CD4-positive, alpha-beta T cell treated with Interleukin-6 for 4 hours (primary cell): ENCODE measurements around the gene C10orf62.
"Not testable (repeated sequence)": the region's sequence is repeated elsewhere in the genome, so short reads cannot be mapped to it uniquely, and the experiment has no call there.

Source experiments
- DNase-seq: peaks from one replicate; pipeline ENCODE4 v3.0.0-alpha.2; 2020; ENCODE audit warnings: mixed read lengths

Gene C10orf62

DNA sequence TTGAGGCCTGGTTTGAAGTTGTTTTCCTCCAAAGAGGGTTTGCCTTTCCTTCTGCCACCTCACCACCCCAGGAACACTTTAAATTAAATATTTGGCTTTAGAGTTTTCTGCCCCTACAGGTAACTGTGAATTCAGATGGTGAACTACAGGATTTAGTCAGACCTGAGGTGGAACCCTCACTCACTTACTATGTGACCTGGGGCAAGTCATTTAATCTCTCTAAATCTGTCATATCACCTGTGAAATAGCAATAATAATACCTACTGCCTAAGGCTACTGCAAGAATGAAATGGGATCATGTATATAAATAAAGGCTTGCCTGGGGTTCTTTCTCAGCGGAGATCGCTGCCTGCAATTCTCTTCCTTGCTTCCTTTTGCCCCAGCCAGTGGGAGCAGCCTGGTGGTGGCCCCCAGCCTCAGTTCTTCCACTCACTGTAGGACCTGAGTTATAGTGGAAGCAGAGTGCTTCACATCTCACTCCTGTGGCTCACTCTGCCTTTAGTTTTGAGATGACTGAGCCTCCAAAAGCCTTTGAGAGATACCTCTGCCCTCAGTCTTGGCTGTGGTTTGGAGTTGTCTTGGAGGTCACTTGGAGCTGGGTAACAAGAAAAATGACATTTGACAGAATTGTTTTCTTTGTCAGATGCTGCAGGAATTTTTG, 23.1 kb upstream of the C10orf62 start:
- DNase-seq: no peak

DNA sequence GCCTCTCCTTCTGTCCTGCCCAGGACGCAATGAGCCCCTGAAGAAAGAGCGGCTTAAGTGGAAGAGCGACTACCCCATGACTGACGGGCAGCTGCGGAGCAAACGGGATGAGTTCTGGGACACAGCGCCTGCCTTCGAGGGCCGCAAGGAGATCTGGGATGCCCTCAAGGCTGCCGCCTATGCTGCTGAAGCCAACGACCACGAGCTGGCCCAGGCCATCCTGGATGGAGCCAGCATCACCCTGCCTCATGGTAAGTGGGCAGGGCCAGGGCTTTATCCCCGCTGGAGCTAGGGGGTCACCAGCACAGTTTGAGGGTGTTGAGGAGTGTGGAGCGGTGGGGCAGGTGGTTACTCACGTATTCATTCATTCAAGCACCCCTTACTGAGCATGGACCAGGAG, 21.6 kb upstream of the C10orf62 start:
- DNase-seq: no peak

DNA sequence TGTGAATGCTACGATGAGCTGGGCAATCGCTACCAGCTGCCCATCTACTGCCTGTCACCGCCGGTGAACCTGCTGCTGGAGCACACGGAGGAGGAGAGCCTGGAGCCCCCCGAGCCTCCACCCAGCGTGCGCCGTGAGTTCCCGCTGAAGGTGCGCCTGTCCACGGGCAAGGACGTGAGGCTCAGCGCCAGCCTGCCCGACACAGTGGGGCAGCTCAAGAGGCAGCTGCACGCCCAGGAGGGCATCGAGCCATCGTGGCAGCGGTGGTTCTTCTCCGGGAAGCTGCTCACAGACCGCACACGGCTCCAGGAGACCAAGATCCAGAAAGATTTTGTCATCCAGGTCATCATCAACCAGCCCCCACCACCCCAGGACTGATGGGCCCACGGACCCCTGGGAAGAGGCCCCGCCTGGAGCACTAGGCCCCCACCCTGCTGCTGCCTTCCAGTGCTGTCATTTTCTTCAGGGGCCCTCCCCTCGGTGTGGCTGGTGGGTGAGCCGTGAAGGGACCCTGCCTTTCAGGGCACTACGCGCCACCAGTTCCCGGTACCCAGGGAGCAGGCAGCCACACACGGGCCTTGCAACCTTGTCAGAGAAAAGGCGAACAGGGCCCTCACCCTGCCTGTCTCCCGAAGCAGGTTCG, 19.3 kb upstream of the C10orf62 start:
- DNase-seq: no peak

DNA sequence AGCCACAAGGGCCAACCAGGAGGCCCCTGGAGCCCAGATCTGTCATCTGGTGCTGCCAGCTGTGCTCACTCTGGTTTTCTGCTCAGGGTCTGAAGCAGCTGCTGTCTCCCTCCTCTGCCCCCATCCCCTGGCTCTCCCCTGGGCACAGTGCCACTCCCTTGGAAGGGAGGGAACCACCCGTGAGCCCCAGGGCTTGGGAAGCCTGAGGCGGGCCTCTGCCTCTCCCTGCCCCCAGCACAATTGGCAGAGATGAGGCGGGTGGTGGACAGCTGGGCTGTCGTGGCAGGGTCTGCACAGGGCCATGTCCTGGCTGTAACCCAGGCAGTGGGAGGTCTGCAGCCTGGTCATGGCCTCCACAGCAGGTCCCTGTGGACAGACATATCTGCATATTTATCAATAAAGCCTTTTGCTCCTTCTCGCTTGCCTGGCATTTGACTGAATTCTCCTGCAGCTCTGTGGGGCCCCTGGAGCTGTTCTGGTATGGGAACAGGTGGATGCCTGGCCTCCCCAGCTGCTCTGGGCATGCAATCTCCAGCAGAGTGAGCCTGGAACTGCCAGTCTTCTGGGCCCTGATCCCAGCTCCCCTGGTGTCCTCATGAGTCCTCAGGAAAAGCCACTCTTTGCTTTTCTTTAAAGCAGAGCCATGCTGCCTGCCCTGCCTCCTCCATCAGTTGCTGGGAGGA, 18.6 kb upstream of the C10orf62 start:
- no peak for DNase-seq

DNA sequence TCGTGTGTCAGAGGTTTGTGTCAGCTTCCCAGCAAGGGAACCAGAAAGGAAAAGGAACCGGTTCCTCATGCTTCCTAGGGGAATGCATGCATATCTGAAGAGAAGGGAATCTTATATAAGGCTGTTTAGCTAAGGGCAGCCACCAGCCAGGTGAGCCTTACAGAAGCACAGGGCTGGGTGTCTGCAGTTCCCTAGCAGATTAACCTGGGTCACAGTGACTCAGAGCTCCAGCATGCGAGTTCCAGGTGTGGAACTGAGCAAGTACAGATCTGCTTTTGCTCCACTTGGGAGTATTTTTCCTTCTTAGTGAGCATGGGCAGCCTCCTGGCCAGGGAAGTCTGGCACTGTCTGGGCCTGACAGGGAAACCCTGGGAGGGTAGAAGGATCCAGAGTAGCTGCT, 17.9 kb upstream of the C10orf62 start:
- DNase-seq: no peak

DNA sequence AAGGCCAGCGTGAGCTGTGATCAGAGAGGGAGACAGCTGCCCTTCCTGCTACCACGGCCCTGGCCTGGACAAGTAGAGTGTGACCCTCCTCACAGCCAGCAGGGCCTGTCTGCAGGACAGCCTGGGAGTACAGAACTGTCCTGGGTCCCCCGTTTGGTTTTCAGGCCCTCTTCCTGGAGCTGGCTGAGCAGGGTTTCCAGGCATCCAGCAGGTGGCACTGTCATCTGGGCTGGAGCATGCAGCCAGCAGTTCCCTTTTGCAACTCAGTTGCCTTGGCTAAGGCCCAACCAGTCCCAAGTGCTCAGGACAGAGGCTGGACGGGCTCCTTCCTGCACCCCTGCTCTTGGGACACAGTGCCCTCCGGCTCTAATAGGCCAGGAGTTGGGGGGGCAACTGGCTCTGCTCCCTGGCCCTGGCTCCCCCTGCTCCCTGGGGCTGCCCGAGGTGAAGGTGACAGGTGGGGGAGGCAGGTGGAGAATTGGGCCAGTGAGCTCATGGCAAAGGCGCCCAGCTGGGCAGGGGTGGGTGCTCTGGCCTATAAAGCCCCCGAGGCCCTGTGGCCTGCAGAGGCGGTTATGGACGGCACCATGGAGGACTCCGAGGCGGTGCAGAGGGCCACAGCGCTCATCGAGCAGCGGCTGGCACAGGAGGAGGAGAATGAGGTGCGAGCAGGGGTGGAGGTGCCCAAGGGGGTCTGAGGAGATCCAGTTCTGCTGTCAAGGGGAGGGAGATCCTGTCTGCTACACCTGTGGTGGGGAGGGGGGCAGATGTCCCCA, 17.1 kb upstream of the C10orf62 start, which contains the start of gene ANKRD2:
TSS of gene ANKRD2 (plus strand) at position 566 of the 776 bp plus-strand sequence. CDS start at position 576, 10 bp downstream.
- peak; percentile 50 for DNase-seq

DNA sequence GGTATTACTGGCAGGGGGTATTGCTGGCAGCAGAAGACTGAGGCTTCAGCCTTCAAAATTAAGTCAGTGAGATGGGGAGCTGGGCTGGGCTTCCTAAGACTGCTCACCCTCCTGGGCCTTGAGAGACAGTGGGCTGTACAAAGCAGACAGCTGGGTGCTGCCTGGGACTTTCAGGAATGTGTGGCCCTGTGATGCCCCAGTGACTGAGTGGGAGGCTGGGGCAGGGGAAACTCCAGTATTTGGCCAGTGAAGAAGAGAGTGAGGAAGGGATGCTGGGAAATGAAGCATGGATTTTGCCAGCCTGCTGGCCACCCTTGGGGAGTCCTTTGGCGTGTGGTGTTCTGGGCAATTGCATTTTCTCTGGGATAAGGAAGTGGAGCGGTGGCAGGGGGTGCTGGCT, 16.5 kb upstream of the C10orf62 start:
- DNase-seq: no peak

DNA sequence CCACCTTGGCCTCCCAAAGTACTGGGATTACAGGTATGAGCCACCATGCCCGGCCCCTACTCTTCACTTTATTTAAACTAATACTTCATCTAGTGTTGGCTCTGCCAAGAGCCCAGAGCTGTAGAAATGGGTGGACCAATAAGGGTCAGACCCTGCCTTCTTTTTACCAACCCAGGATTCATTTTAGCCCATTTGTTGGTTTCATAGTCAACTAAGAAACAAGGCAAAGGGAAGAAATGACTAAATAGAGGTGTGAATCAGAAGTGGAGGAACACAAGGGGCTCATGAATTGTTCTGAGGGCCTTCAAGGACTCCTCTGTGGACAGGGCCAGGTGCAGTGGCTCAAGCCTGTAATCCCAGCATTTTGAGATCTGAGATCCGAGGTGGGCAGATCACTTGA, 15.8 kb upstream of the C10orf62 start:
- DNase-seq: no peak

DNA sequence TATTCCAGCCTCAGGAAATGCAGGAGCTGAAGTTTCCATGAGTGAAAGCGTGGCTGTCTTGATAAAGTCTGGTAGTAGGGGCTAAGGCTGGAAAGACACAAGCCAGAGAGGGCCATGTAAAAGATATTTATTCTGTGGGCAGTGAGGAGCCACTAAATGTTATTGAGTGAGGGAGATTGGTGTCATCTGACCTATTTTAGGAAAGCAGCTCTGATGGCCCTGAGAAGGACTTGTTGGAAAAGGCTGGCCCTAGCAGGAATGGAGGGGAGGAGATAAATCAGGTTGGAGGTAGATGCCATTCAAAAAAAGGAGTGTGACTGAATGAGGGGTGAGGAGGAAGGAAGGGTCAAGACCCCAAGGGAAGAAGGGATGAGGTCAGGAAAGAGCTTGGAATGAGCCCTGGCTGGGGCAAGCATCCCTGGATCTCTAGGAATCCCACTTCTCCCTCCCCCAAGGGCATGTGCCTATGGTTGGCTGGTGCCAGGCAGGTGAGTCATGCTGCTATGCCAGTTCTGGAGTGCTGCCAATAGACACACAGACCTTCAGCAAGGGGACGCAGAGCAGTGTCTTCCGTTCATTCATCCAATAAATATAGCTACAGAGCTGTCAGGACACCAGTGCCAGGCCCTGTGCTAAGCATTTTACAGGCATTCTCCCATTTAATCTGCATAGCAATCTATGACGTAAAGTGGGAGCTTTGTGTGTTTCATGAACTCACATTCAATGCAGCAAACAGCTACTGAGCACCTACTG, 15.0 kb upstream of the C10orf62 start:
- DNase-seq: peak; percentile 19

DNA sequence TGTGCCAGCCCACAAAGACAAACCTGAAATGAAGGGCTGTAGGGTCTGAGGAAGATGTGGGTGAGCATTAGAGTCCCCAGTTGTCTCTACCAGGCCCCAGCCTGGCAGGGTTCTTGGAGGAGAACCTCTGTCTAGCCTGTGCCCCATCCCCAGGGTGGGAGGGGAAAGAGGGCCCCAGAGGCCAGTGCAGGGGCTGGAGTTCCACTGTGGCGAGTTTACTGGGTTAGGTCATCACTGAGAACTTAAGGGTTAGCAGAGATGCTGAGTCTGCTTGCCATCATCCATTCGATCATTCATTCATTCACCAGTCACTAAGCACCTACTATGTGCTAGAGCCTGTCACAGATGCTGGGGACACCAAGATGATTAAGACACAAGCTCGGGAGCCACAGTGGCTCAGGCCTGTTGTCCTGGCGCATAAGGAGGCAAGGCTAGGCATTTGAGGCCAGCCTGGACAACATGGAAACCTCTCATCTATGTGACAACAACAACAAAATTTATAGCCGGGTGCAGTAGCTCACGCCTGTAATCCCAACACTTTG, 14.3 kb upstream of the C10orf62 start:
- DNase-seq: no peak

DNA sequence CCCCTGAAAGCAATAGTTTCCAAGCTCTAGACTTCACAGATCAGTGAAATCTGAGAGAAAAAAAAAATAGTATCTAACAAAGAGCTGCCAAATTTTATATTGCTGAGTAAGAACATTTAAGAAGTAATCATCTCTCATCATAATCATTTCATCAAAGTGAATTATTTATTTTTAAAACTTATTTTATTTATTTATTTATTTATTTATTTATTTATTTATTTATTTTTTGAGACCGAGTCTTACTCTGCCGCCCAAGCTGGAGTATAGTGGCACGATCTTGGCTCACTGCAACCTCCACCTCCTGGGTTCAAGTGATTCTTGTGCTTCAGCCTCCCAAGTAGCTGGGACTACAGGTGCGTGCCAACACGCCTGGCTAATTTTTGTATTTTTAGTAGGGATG, 13.0 kb upstream of the C10orf62 start:
- not testable (repeated sequence) for DNase-seq

DNA sequence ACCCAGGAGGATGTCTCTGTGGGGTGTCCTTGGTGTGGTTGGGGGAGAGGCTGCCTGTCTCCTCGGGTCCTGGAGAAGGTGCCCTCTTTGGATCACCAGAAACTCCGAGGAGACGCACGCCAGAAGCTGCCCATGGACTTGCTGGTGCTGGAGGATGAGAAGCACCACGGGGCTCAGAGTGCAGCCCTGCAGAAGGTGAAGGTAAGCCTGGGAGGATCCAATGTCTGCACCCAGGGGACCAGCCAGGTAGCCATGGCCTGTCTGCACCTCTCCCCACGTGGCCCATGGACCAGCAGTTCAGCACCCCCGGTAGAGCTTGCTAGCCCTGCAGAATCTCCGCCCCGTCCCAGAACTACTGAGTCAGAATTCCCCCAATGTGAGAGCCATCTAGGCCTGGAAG, 11.8 kb upstream of the C10orf62 start:
- no peak for DNase-seq

DNA sequence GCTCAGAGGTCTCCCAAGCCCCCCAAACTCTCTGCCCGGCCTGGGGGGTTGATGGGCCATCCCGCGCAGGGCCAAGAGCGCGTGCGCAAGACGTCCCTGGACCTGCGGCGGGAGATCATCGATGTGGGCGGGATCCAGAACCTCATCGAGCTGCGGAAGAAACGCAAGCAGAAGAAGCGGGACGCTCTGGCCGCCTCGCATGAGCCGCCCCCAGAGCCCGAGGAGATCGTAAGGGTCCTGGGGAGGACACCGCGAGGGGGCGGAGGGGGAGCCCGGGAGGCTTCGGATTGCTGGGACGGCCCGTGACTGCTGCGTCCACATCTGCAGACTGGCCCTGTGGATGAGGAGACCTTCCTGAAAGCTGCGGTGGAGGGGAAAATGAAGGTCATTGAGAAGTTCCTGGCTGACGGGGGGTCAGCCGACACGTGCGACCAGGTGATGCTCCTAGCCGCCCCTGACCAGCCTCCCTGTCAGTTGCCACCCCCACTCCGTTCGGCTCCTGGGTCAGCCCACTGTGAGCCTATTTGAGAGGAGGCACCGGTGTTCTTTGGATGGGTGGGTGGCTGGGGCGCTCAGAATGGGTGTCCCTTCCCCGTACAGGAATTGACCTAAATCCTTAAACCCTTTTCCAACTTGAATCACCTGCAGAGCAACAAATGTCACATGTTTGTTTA, 11.2 kb upstream of the C10orf62 start:
- DNase-seq: no peak

DNA sequence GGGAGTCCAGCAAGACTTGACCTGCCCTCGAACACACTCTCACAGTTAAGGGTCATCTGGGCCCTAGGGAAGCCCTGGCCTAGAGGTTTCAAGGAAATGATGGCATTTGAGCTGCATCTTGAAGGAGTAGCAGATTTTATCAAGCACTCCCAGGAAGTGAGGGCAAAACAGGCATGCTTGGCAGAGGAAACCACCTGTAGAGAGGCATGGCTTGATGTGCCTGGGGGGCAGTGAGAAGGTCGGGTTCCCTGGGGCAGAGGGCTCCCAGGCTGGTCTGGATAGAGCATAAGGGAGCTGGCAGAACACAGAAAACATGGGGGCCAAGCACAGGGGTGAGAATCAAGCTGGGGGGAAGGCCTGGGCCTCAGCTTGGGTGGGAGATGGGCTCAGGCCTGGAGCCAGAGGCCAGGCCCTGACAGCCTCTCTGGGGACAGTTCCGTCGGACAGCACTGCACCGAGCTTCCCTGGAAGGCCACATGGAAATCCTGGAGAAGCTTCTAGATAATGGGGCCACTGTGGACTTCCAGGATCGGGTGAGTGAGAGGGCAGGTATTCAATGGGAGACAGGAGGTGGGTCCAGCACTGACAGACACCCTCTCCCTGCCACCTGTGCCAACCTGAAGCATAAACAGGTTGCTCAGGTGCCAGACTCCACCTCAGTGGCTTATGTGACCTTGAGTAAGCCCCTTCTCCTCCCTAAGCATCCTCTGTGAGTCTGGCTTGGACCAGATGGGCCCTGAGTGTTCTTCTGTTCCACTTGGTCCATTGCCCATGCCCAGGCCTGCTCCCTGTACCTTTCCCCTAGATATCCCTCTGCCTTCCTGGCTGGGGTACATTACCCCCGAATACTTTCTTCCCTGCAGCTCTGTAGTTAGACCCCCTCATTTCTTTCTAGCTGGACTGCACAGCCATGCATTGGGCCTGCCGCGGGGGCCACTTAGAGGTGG, 8.8 kb upstream of the C10orf62 start:
- DNase-seq: no peak

DNA sequence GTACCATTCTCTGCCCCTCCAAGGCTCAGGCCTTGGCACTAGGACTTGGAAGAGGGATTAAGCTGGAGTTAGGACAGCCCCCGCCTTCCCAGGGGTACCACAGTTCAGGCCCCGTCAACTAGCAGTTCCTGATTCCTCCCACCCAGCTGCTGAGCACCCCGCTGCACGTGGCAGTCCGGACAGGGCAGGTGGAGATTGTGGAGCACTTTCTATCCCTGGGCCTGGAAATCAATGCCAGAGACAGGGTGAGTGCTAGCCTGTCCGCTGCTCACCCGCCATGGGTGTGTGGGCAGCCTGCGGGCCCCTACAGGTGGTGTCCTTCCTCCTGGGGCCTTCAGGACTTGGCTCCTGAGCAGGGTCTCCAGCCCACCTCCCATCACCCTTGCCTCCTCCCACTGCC, 7.4 kb upstream of the C10orf62 start:
- no peak for DNase-seq

DNA sequence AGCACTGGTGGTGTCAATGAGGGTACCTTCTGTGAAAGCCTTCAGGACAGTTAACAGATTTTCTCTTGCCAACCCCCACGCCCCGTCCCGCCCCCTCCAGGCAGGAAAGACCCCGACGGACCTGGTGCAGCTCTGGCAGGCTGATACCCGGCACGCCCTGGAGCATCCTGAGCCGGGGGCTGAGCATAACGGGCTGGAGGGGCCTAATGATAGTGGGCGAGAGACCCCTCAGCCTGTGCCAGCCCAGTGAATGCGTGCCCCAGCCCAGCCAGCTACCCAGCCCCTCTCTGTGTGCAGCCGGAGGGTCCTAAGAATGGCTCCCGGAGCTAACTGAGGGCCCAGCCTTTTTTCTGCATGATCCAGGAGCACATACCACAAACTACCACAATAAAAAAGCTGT, 6.0 kb upstream of the C10orf62 start:
- DNase-seq: no peak

DNA sequence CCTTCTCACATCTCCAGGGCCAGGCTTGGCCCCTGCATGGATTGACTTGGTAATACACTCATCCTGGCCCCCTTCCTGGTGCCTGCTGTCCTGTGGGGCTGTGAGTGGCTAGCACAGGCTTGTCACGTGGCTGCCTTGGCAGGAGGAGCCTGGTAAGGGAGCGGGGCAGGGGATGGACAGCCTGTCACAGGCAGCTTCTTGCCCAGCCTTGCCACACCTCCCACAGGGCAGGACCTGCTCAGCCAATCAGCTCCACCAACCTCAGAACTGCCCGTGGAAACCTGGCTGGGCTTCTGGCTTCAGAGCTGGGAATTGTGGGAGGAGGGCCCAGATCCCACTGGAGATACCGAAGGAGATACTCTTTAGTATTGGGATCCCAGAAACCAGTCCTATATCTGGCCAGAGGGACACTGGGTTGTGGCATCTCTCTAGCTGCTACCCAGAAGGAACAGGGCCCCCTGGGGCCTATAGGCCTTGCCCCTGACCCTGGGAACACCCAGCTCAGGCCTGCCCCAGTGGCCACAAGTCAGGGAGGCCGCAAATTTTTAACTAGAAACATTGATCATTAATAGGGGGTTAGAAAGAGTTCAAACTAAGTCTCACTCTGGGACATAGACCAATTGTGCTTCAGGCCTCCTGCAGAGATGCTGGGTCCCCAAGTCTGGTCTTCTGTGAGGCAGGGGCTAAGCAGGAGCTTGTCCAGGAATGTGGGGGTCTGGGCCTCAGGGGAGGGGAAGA, 5.3 kb upstream of the C10orf62 start, which contains the start of gene HOGA1:
TSS of gene HOGA1 (plus strand) at position 330 of the 738 bp plus-strand sequence. CDS start at position 645, 315 bp downstream.
- DNase-seq: no peak

DNA sequence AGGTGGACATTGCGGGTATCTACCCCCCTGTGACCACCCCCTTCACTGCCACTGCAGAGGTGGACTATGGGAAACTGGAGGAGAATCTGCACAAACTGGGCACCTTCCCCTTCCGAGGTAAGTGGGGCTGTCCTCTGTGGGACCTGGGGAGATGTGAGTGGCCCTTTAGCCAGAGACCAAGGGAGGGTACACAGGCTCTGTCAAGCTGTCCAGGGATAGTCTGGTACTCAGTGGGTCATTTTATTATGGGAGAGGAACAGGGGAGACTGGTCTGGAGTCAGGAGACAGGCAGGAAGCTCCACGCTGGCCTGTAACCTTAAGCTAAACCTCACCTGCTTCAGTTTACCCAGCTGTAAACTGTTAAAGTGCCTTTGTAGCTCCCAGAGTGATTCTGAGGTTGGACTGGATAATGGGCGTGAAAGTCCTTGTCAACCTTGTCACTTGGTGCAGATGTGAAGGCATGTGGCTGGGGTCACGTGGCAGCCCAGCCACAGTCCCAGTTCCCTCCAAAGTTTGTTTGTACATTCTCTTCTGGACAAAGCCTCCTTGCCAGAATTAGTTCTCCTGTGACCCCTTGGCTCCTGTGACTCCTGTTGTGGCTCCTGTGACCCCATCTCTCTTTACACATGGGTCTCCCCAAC, 4.6 kb upstream of the C10orf62 start:
- DNase-seq: no peak

DNA sequence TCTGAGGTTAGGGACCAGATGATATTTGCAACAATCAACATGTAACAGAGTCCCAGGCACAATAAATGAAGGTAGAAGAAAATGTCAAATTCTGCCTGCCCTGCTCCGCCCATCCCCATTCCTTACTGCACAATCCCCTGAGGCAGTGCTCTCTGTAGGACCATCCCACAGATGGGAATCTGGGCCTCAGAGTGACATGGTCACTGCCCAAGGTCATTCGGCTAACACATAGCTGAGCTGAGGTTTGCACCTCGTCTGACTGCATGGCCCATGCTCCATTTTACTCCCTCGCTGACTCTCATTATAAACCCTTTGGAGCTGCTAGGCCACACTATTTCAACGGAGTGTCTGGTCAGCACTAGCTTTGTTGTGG, 4.1 kb upstream of the C10orf62 start:
- no peak for DNase-seq
